Left colon (tissue), 2 donors: Measurements from ENCODE around the gene LMOD2. TPM values are rescaled to one million over a fixed set of nuclear protein-coding genes. Genes with fewer than 3 reads are reported as not detected.

ENCODE experiments used
- ATAC-seq: fragments of 200-7000 bp; cut with Tn5 transposase; one replicate; pipeline ENCODE4 v1.9.1; 2020; ENCODE audit warnings: mild to moderate bottlenecking, moderate library complexity
- DNase-seq, 2 donors: peaks; one replicate each; pipeline ENCODE4 v3.0.0-alpha.2; 2020
- intact Hi-C, 2 donors: fragments of 100-400 bp; cut with DNase I in 1 of 2; cut with micrococcal nuclease in 1 of 2; formaldehyde crosslinking; loops; one replicate each; pipeline versions ENCODE4 v1.11.2 to v1.14.0; 2022; cut with DNase I, micrococcal nuclease
- total RNA-seq, 2 donors: library from RNA; stranded (reverse); fragmentation: NEBNext Ultra II Directional; extraction: Animal tissue kit (Norgen Biotek cat#: 25700); gene quantifications; one replicate each; pipeline ENCODE4 v1.2.1, GENCODE V29; 2021
- donor health status: DM: no; HTN: no; CAD: no.
- donor health status: DM: yes; HTN: yes; CAD: no.

The LMOD2 gene
- total RNA-seq, 2 donors from 2014 or later = not detected

DNA sequence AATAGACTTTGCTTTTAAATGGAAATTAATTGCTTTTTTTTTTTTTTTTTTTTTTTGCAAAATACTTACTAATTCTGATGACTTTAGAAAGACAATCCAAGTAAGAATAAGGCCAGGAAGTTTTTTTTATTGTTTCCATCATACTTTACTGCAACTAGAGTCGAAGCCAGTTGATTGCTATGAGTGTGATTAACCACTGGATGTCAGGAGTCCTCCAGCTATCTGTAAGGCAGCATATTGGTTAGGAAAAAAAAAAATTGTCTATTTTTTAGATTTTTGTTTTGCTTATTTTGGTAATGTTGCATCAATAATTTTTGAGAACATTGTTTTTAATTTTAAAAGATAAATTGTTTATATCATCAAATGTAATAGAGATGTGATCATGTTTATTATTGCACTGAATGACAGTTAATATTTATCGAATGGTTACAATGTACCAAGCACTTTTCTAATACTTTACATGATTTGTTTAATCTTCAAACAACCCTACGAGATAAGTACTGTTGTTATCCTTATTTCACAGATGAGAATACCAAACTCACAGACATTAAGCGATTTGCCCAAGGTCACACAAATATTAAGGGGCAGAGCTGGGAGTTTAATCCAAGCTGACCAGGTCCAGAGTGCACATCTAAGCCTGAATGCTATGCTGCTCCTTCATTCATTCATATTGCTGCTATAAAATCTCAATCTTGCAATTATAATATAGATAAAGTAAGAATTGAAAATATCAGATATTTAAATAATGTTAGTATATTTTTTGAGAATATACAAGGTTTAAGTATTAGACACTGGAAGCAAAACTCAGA lies 19.9 kb upstream of the LMOD2 start:
- ATAC-seq = peak; percentile 64
- DNase-seq = no peak
- intact Hi-C loops = no loop called here

DNA sequence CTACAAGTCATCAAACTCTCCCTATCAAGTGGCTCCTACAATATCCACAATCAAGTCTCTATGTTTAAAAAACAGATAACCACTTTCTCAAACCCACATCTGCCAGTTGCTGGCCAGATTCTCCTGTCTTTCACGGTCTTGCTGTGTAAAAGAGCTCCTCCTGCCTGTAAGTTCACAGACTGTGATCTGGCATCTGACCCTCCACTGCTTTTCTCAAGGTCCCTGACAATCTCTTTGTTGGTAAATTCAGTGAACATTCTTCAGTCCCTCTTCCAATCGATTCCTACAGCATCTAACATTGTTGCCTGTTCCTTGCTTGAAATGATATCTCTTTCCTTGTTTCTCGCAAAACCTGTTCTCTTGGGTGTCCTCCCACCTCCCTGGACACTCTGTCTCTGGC lies 18.5 kb upstream of the LMOD2 start:
- no peak for DNase-seq
- no peak for ATAC-seq
- intact Hi-C loops = no loop called here

DNA sequence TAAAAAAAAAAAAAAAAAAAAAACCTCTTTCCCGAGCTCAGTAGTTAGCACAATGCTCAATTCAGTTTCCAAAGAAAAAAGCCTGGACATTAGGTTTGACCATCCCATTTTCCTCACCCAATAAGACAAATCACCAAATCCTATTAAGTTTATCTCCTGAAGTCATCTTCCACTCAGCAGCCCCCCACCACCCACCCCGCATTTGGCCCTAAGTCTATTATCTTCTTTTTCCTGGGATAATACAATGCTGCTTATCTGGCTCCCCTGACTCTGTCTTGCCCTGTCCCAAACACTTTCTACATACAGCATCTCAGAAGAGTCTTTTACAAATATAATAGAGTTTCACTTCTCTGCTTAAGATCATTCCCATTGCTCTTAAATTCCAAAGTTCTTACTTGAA lies 17.8 kb upstream of the LMOD2 start:
- no peak for DNase-seq
- no peak for ATAC-seq
- intact Hi-C loops = no loop called here

DNA sequence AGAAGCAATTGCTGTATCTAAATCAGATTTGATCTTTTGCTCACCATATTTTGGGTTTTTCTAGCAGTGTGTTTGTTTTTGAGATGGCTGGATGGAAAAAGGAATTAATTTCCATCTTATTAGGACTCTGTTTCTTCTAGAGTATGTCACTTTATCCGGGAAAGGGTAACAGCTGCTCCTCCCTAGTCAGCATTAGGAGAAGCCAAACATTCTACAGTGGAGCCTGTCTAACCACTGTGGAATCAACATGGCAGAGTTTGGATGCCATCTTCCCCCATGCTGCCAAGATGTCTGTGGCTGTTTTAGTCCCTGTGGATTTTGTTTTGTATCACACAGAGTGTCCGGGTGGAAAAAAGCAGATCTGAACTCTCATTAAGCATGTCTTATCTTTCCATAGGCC lies 16.0 kb upstream of the LMOD2 start:
- no peak for DNase-seq
- intact Hi-C loops = no loop called here
- no peak for ATAC-seq

DNA sequence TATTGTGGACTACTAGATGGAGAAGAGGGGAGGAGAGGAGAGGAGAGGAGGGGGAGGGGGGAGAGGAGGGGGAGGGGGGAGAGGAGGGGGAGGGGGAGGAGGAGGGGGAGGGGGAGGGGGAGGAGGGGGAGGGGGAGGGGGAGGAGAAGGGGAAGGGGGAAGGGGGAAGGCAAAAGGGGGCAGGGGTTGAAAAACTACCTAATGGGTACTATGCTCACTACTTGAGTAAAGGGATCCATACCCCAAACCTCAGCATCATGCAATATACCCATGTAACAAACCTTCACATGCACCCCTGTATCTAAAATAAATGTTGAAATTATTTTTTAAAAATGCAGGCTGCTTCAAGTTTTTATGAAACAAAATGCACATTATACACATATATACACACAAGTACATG lies 15.1 kb upstream of the LMOD2 start:
- DNase-seq (no peak), ATAC-seq (no peak)
- intact Hi-C loops = no loop called here

DNA sequence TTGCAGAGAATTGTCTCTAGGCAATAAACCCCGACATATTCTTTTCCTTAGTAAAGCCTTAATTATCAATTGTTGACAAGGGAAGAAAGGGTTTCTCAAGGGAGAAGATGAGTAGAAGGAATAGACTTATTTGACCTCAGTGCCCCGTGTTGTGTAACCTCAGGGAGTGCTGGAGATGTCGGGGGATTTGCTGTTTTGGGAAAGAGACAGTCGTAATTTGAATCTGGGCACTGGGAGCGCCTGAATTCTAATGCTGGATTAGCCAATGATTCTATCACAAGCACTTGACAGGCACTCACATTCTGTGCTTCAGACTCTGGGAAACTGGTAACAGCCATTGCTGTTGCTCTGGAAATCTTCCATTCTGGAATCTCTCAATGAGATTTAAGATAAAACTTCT lies 13.8 kb upstream of the LMOD2 start:
- intact Hi-C loops = no loop called here
- DNase-seq (no peak), ATAC-seq (no peak)

DNA sequence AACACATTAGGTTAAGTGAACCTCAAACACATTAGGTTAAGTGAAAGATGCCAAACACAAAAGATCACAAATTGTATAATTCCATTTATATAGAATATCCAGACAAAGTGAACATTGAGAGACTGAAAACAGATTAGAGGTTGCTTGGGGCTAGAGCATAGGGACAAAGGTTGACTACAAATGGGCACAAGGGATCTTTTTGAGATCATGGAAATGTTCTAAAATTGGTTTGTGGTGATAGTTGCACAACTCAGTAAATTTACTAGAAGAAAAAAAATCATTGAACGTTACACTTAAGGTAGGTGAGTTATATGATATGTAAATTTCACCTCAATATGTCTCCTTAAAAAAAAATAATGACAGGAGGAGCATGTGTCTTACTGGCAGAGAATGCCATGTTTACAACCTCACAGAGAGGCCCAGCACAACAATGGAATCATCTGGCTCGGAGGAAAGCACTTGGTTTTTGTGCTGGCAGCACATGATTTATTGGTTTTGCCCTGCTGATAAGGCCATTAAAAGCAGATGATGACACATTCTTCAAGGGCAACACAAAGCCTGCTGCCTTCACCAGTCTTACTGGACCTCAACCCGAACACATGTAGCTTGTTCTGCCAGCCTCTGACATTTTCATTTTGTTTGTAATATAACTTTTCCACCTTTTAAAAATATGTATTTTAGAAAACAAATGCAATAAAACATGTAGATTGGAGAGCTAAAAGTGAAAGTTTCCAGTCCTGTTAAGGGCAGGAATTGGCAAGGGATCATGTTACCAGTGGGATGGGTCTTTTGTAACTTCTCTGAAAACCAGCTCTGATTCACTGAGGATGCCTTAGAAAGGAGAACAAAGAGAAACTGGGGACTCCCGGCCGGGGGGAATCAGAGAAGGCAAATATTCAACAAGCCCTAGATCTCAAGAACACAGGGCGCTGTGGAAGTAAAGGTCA lies 11.9 kb upstream of the LMOD2 start:
- ATAC-seq (peak; percentile 40), DNase-seq (no peak)
- intact Hi-C loops = no loop called here

DNA sequence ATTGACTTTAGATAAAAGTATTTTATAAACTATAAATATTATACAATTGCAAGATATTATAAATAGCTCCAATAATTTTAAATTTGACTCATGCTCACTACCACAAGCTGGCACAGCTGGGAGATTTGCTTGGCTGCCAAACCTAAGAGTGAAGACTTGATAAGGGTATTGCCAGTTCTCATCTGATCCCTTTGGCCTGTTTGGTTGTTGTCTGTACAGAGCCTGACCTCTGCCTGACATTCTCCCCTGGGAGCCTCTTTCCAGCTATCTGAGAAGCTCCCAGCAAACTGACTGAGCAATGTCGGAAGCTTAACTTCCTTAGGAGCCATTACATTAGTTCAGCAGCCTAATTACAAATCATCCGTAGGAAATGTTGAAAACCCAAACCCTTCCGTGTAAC lies 10.2 kb upstream of the LMOD2 start:
- intact Hi-C loops = no loop called here
- no peak for ATAC-seq
- DNase-seq = no peak

DNA sequence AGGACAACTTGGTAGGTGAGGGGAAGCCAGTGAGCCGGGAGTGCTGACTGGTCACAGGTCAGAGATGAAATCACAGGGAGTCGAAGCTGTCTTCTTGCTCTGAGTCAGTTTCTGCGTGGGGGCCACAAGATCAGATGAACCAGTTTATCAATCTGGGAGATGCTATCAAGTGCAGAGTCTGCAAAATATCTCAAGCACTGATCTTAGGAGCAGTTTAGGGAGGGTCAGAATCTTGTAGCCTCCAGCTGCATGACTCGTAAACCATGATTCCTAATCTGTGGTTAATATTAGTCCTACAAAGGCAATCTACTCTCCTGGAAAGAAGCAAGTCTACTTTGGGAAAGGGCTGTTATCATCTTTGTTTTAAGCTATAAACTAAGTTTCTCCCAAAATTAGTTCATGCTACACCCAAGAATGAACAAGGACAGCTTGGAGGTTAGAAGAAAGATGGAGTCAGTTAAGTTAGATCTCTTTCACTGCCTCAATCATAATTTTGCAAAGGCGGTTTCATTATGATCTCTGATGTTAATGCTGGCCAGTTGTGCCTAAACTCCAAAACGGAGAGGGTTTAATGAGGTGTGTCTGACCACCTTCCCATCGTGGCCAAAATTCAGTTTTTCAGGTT lies 8.4 kb upstream of the LMOD2 start:
- no peak for DNase-seq
- ATAC-seq = no peak
- intact Hi-C loops = no loop called here

DNA sequence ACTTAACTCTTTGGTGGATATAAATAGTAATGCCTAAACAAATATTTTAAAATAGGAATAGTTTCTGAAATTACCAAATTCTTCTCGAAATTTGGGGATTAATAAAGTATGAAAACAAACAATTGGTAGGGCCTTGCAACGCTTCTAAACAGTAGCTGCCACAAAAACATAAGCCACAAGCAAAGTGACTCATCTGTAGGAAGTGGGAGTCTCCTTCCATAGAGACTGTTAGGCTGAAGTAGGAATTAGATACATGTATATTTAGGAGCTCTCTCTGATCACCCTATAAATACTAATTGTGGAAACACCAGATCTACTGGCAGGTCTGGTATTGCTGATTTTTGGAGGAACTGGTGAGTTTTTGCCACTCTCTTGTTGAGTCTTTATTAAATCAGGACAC lies 5.7 kb upstream of the LMOD2 start:
- ATAC-seq = no peak
- intact Hi-C loops = no loop called here
- no peak for DNase-seq

DNA sequence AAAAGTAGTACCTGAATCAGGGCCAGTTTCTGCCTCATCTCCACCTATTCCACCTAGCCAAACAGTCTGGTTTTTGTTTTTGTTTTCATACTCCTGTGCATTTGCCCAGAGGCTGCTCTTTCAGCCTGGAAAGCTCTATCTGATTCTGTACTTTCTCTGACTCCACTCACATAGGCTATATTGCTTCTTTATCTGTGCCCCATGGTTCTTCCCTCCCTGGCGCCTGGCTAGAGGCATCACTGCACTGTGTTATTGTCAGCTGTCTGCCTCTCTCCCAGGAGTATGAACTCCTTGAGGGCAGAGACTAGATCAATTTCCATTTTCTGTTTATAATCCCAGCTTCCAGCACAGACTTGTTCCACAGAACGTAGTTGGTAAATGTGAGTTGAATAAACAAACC lies 5.1 kb upstream of the LMOD2 start:
- intact Hi-C loops = no loop called here
- ATAC-seq = no peak
- DNase-seq = no peak

DNA sequence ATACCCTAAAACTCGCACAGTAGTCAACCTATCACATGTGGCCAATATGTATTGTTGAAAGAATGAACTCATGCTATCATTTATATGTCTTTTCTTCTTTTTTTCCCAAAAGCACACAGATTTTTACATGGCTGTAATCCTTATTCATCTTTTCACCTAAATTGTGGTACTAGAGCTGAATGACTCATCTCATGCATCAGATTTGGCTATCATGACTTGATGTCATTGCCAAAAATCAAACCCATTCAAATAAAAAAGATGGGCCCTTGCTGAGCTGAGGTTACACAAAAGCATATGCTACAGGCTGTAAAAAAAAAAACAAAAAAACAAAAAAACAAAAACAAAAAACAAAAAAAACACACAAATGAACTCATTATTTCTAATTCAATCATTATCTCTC lies 3.3 kb upstream of the LMOD2 start:
- DNase-seq (no peak), ATAC-seq (no peak)
- intact Hi-C loops = no loop called here

DNA sequence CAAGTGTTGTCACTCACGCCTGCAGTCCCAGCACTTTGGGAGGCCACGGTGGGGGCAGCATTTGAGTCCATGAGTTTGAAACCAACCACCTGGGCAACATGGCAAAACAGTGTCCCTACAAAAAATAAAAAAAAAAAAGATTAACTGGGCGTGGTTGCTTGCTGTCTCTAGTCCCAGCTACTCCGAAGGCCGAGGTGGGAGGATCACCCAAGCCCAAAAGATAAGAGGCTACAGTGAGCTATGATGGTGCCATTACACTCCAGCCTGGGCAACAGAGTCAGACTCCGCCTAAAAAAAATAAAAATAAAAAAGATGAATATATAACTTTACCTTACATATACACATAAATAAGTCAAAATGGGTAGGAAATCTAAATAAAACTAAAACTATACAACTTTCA lies 2.5 kb upstream of the LMOD2 start:
- DNase-seq (no peak), ATAC-seq (no peak)
- intact Hi-C loops = no loop called here

DNA sequence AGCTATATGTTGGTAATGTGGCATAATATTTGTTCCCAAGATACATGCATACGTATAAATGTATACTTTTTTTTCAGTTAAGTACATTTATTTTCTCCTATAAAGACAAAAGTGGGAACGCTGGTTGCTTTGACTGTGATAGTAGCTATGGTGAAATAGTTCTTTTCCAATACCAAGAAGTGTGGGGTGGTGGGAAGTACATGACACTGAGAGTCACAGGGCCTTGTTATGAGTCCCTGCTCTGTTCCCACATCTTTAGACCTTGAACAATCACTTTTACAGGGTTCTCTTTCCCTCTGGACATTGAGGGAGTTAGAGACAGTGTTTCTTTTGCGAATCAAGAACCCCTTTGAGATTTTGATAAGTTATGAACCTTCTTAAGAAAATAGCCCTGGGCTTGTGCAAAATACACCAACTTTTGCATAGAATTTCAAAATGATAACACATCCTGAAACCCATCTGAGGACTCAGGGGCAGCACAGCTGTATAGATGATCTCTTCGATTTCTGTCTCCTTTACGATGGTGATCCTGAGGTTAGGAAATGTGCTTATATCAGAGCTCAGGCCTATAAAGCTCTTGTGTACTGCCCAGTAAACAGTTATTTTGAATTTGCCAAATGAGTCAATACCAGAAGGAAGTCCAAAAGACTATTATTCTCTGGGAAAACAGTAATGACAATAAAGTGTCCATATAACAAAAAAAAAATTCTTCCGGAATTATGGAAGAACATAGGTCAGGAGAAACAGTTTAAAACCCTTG lies 1.1 kb downstream of the LMOD2 start:
- no peak for DNase-seq
- intact Hi-C loops = no loop called here
- no peak for ATAC-seq

DNA sequence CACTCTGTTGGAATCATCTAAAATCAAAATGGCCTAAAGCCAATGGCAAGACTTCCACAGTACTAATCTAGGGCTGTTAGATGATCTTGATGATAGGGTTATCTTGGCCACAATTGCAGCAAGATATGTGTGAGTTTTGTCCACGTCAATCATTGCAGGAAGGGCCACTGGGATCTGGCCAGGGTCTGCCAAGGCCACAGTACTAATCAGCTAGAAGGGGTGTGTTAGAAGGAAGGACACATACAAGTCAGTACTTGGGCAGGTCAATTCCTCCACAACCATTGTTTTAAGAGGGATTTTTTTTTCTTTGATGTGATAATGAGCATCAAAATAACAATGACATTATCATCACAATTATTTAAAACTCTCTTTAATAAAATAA lies 1.6 kb downstream of the LMOD2 start:
- intact Hi-C loops = no loop called here
- ATAC-seq = peak; percentile 44

DNA sequence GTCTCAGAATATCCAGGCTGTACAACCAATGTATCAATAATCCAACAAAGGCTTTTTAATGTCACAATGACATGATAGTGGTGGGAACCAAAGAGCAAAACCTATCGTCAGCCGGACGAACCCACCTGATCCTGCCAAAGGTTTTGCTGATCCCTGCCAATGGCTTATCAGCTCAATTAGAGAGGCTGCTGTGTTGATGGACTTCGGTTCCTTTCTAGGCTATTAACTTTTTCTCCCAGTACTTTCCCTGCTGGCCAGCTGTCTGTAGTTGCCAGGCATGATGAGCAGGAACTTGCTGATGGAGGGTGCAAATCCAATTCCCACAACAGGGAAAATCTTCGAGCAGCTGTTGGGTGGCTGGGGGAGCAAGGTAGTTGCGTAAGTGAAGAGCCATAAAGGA lies 2.4 kb downstream of the LMOD2 start:
- intact Hi-C loops = no loop called here
- ATAC-seq = no peak

More for the DNA sequence above, 1.6 kb downstream of the LMOD2 start:
- DNase-seq = no peak

DNA sequence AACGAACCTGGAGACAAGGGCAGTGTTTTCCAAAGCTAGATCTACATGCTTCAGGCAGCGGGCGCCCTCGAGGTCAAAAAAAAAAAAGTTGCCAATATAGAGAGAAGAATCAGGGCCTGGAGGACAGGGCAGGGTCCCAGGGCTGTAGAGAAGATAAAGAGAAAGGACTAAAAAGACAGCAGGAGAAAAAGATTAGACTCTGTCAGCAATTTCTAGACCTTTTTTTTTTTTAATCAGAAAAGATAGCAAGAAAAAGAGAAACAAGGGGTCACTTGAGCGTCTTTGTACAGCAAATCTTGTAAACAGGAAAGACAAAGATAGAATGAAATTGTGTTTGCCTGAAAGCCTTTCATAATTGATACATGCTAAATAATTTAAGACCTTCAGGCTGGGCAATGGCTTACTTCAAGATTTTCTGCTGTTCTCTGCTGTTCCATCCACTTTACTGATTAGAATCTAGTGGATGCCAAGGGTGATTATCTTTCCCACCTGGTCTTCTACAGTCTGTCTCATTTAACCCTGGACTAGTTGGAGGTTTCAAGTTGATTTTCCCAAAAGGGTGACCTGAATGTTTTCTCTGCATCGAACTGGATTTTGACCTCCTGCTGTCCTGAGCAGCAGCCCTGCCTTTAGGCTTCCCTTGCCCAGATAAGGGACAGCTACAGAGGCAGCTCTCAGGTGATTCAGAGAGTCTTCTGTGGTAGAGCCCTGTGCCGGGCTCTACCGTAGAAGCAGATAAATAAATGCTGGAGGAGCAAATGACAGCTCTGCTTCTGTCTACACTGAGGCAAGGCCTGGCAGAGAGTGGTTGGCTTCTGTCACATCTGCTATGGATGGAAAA lies 5.1 kb downstream of the LMOD2 start:
- ATAC-seq (no peak), DNase-seq (no peak)
- intact Hi-C loops = no loop called here

More for the DNA sequence above, 2.4 kb downstream of the LMOD2 start:
- DNase-seq = no peak

DNA sequence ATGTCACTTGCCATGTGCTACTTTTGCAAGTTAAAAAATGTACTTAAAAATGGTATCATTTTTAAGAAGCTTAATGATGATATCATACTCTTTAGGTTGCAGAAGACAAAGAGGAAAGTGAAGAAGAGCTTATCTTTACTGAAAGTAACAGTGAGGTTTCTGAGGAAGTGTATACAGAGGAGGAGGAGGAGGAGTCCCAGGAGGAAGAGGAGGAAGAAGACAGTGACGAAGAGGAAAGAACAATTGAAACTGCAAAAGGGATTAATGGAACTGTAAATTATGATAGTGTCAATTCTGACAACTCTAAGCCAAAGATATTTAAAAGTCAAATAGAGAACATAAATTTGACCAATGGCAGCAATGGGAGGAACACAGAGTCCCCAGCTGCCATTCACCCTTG lies 6.1 kb downstream of the LMOD2 start:
- no peak for DNase-seq
- intact Hi-C loops = no loop called here
- no peak for ATAC-seq
